HT1080 (cell line): ENCODE data around the gene LRP5. TPM values are rescaled to one million over a fixed set of nuclear protein-coding genes. Genes with fewer than 3 reads are reported as not detected.
A peak's percentile ranks its signal among the peaks of the same experiment; 100 is the strongest.
"Not testable (repeated sequence)": the region's sequence is repeated elsewhere in the genome, so short reads cannot be mapped to it uniquely, and the experiment has no call there.

ENCODE experiments used
- DNase-seq: peaks from one replicate; pipeline ENCODE4 v3.0.0-alpha.2; 2015; ENCODE audit warnings: low read depth
- total RNA-seq: library from RNA; depleted of rRNA; stranded (reverse); fragments of >200 nt; shearing (Covaris generic); gene quantifications from 2 replicates; pipeline ENCODE4 v1.2.3, GENCODE V29; 2014

LRP5 gene
- total RNA-seq, 1 experiment from 2014 or later, result 20.8 TPM

GRCh38 chr11:68460741-68461574 is 148.6 kb downstream of the LRP5 start, which contains the start of gene PPP6R3:
Gene PPP6R3, plus strand, starts transcription at chr11:68460752. Its CDS starts 76,913 bp downstream, at chr11:68537665.
- DNase-seq, result peak; percentile 40

GRCh38 chr11:68461575-68461917 is 149.2 kb downstream of the LRP5 start:
- no peak for DNase-seq

DNA sequence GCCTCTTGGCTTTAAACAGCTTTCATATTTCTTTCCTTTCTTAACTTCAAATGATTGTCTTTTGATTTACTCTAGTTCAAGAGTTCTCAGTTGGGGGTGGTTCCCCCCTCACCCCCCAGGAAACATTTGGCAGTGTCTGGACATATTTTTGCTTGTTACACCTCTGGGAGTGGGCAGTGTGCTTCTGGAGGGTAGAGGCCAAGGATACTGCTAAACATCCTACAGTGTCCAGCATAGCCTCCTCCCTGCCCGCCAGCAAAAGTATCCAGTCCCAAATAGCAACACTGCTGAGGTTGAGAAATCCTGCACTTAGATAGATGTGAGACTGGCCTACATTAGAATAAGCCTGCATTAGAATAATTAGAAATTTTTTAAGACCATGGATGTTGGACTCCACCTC is 151.3 kb downstream of the LRP5 start:
- no peak for DNase-seq

GRCh38 chr11:68467201-68467834 is 154.9 kb downstream of the LRP5 start:
- no peak for DNase-seq

DNA sequence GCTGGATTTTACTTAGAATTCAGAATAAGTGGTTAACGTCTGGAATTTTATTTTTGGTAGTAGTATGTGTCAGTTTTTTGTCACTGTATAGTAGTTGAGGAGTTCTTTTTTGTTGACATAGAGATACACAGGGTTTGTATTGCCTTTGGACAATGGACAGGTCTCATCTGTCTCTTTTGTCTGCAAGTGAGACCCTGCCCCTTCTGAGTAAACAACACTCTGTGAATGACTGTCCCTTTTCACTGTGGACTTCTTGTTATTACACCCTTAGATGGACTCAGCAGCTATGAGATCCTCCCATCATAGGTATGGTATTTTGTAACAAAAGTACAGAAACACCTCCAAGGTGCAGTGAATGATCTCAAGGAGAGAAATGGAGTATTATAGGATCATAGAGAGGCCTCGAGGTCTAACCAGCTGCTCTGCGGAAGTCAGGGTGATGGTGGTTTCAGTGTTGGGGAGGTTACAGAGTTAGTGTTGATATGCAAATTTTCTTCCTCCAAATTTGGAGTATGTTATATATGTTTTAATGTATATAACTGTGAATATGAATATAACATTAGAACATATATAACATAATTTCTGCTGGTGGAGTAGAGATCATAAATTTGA is 155.9 kb downstream of the LRP5 start:
- DNase-seq, result no peak

GRCh38 chr11:68469122-68469521 is 156.7 kb downstream of the LRP5 start:
- no peak for DNase-seq

GRCh38 chr11:68469642-68470041 is 157.3 kb downstream of the LRP5 start:
- DNase-seq, result no peak

- DNase-seq, result no peak
Measured at GRCh38 chr11:68470304-68470811, 158.0 kb downstream of the LRP5 start.

- DNase-seq, result peak; percentile 91
Measured at GRCh38 chr11:68471360-68472340, 159.3 kb downstream of the LRP5 start.

GRCh38 chr11:68472778-68473177 is 160.4 kb downstream of the LRP5 start:
- DNase-seq, result no peak

DNA sequence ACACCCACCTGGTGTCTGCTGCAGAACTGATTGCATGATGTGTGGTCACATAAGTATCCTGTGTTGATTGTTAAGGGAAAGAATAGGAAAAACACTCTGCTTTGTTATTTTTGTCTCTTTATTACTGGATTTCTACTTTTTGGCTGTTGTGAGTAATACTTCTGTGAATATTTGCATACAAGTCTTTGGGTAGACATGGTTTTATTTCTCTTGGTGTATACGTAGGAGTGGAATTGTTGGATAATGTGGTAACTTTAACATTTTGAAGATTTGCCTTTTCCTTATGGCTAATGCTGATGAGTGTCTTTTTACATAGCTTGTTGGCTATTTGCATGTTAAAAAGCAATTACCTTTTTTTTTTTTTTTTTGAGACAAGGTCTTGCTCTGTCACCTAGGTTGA is 161.3 kb downstream of the LRP5 start:
- DNase-seq, result no peak

DNA sequence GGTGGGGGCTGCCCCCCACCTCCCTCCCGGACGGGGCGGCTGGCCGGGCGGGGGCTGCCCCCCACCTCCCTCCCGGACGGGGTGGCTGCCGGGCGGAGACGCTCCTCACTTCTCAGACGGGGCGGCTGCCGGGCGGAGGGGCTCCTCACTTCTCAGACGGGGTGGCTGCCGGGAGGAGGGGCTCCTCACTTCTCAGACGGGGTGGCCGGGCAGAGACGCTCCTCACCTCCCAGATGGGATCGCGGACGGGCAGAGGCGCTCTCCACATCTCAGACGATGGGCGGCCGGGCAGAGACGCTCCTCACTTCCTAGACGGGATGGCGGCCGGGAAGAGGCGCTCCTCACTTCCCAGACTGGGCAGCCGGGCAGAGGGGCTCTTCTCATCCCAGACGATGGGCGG is 163.2 kb downstream of the LRP5 start:
- DNase-seq, result not testable (repeated sequence)

GRCh38 chr11:68479390-68479789 is 167.0 kb downstream of the LRP5 start:
- DNase-seq, result no peak

DNA sequence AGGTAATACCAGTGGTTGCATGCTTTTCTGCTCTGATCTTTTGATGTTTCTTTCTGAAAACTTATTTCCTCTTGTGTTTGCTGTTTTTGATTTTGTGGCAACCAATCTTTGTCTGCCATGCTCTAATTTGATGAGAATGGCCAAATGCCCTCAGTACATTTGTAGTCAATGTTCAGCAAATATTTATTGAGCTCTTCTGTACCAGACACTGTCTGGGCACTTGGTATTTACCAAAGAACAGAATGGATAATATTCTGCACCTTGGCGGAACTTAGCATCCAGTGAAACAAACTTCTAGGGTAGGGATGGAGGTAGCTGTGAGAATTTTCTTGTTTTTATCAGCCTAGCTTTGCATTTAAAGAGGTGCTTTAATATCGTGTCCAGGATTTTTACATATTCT is 167.8 kb downstream of the LRP5 start:
- DNase-seq, result no peak

- no peak for DNase-seq
Measured at GRCh38 chr11:68480852-68481510, 168.6 kb downstream of the LRP5 start.

DNA sequence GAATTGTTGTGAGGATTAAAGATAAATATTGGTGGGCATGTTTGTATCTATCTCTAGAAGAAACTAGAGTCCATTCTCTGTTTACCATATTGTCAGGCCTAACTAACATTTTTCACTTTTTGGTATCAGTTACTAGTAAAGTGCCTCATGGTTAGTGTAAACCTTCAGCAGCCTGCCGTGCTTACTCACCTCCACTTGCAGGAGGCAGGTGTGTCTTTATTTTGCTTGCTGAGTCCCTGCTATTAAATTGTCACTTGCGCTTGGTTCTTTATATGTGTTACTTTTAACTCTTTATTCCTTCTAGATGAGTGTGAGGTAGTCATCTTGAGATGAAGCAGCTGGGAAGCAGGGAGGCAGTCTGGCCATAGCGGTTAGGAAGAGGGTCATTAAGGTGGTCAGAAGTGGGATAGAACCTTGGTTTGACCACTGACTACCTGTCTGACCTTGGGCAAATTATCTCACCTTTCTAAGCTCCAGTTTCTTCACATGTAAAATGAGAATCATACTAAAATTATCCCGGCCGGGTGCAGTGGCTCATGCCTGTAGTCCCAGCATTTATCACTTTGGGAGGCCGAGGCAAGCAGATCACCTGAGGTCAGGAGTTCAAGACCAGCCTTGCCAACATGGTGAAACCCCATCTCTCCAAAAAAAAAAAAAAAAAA is 169.3 kb downstream of the LRP5 start:
- DNase-seq, result no peak

DNA sequence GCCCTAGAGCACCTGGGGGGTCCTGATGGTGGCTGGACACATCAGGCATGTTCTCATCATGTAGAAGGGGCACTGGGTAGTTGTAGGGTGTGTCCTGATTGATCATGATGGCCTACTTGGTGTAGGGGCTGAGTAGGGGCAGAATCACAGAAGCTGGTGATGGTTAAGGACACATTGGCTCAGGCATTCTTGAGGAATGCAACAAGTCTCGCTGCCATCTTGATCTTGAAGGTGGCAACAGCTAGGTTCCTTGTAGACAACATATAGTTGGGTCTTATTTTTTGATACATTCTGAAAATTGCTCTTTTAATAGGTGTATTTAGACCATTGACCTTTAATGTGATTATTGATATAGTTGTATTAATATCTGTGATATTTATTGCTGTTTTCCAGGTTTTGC is 176.2 kb downstream of the LRP5 start:
- no peak for DNase-seq

DNA sequence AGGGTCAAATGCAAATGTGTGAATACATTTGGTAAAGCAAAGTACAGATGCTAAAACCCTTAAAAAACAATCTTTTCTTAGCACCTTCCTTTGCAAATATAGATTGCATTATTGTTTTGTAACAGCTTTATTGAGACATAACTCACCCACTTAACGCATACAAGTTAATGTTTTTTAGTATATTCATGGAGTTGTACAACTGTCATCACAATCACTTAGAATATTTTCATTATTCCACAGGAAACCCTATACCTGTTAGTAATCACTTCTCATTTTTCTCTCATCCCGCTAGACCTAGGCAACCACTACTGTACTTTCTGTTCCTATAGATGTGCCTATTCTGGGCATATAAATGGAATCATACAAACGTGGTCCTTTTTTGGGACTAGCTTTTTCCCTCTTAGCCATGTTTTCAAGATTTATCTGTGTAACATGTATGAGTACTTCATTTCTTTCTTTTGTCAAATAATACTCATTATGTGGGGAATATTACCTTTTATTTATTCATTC is 182.9 kb downstream of the LRP5 start:
- DNase-seq, result no peak

DNA sequence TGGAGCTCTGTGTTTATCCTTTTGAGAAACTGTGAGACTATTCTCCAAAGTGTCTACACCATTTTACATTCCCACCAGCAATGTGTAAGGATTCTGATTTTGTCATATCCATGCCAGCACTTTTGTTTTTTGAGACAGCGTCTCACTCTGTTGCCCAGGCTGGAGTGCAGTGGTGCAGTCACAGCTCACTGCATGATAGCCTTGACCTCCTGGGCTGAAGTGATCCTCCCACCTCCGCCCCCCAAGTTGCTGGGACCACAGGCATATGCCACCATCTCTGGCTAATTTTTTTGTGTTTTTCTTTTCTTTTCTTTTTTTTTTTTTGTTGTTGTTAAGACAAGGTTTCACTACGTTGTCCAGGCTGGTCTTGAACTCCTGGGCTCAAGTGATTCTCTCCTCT is 183.5 kb downstream of the LRP5 start:
- no peak for DNase-seq

- DNase-seq, result no peak
Measured at GRCh38 chr11:68497761-68498160, 185.4 kb downstream of the LRP5 start.
